GM19240 (cell line): ENCODE measurements around the gene DAB2IP.

Experiments used
- DNase-seq: peaks from one replicate; pipeline ENCODE4 v3.0.0; 2011; ENCODE audit warnings: low spot score; ENCODE audit not compliant: insufficient read length

The DAB2IP gene

DNA sequence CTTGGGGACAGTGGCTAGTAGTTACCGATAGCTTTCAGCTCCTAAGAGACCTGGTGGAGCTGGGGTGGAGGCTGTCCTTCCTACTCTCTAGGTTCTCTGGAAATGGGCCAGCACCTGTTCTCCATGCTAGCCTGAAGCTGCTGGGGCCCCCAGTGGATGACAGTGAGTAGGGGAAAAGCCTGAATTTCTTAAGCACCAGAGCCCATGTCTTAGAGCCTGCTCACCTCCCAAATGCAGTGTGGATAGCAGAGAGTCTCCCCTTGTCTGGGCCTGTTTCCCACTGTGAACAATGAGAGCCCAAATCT is 105.8 kb downstream of the DAB2IP start:
- no peak for DNase-seq

DNA sequence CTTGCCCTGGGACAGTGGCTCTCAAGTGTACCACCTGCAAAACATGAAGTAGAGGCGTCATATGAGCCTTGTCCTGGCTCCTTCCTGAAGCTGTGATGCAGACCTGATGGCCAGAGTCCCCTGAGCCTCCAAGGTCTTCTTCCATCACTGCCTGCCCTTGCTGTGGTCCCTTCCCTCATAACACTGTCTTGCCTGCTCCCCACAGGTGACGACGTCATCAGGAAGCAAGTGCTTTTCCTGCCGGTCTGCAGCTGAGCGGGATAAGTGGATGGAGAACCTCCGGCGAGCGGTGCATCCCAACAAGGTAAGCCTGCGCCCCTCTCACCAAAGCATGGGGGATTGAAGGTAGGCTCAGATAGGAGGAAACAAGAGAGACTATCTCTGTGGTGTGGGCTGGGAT is 107.3 kb downstream of the DAB2IP start:
- DNase-seq = no peak

DNA sequence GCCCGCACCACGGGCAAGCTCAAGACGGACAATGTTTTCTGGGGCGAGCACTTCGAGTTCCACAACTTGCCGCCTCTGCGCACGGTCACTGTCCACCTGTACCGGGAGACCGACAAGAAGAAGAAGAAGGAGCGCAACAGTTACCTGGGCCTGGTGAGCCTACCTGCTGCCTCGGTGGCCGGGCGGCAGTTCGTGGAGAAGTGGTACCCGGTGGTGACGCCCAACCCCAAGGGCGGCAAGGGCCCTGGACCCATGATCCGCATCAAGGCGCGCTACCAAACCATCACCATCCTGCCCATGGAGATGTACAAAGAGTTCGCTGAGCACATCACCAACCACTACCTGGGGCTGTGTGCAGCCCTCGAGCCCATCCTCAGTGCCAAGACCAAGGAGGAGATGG is 108.6 kb downstream of the DAB2IP start:
- no peak for DNase-seq

DNA sequence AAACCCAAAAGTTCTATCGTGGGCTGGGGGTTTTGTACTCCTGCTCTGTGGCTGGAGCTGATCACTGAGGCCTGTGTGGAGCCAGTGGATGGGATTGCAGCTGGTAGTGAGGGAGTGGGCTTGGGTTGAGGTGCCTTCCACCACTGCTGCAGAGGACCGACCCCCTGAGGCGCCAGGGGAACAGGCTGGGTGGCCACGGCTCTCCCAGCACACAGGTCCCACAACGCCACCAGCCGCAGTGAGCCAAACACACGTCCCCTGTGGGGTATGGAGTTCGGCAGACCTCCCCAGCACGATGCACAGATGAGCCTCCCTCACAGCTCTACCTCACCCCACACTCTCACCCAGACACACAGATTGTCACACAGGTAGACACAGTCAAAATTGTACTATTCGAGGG is 109.1 kb downstream of the DAB2IP start:
- no peak for DNase-seq

DNA sequence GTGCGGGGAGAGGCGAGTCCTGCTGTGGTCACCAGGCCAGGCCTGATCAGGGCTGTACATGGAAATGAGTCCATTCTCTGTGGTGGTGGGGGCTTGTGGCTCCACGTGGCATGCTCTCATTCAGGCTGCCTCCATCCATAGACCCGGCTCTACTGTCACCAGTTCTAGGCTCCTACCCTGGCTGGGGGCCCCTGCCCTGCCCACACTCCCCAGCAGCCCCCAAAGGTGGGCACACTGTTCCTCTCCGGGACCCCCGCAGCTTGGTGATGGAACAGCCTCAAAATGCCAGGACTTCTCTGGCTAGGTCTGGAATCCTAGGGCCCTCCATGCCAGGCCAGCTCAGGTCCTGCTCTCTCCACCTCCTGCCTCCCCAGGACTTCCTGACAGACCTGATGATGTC is 111.7 kb downstream of the DAB2IP start:
- DNase-seq = no peak

DNA sequence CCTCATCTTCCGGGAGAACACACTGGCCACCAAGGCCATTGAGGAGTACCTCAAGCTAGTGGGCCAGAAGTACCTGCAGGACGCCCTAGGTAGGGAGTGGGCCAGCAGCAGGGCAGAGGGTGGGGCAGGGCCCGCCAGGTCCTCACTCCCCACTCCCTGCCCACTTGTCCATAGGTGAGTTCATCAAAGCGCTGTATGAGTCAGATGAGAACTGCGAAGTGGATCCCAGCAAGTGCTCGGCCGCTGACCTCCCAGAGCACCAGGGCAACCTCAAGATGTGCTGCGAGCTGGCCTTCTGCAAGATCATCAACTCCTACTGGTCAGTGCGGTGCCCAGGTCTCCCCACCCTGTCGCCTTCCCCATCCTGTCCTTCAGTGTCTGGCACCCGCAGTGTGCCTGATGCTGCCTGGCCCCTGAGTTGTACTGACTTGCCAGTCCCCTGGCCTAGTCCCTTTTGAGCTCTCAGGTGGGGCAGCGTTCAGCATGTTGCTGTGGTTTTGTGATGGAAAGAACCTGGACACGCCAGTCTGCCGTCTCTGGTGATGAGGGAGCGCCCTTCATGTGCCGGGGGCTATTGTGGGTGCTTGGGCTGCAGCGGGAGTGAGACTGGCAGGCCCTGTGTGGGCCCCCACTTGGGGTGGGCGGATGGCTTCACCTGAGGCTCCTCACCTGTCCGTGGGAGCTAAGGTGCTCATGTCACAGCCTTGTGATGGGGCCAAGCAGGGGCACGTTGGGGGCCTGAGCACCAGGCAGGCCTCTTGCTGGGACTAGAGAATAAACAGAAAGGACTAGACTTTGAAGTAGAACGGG is 112.3 kb downstream of the DAB2IP start:
- no peak for DNase-seq

DNA sequence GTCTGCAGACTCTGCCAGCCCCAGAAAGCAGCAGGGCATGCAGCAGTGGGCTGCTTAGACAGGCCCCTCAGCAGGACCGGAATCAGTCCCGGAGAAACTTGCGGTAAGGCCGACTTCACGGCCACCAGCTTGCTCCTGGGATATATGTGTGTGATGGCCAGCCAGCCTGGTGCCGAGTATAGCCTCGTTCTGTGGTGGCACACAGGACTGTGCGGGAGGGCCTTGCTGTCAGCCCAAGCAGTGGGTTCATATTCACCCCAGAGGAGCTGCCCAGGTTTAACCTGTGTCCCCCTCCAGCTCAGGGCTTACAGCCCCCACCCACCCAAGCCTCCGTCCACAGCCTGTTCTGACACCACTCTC is 112.9 kb downstream of the DAB2IP start:
- DNase-seq = no peak

DNA sequence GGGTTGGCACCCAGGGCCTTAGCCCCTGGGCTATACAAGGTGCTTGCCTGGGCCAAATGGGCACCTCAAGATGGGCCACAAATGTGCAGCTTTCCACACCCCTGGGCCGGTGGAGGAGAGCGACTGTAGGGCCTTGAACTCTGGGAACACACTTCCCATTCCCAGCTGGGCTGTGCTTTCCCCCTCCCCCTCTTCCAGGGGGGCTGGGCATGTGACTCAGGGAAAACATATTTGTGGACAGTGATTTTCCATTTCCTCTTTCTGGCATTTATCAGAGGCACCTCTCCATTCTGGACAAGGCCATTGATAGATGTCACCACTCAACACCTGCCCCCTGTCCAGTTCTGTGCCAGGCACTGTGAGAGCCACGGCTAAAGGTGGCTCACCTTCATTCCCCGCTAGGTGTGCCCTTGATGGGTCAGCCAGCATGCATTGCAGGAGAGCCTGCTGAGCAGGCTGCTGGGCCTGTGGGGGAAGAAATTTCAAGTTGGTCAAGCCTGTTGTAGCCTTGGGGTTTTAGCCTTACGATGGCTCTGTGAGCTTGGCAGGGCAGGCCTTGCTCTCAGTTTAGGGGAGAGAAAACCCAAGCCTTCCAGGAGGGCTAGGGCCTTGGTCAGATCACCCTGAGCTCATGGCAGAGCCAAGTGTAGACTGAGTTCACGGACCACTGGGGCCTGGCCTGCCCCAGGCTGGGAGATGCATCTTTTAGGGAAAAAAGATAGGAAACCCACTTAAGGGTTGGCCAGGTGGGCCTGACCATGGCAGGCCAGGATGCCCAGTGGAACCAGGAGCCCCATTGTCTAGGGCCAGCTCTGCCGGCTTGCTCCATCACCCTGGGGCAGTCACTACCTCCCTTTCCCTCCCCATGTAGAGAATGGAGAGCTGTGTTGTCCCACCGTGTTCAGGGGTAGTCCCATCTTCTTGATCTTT is 113.9 kb downstream of the DAB2IP start:
- no peak for DNase-seq

DNA sequence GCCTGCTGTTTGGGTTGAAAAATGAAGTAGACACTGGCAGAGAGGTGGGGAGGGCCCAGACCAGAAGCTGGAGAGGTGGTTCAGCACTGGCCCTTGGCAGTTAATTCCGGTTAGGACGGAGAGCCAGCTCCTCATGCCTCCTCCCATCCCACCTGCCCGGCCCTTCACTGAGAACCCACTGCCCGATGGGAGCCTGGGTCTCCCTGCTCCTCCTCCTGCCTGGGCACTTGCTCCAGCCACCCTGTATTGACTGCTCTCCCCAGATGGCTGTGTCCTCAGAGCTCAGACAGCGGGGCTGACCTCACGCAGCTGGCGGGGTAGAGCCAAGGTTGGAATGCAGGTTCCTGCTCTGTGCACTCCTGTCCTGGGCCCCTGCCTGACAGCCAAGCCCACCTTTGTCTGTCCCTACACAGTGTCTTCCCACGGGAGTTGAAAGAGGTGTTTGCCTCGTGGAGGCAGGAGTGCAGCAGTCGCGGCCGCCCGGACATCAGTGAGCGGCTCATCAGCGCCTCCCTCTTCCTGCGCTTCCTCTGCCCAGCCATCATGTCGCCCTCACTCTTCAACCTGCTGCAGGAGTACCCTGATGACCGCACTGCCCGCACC is 114.7 kb downstream of the DAB2IP start:
- DNase-seq = no peak

DNA sequence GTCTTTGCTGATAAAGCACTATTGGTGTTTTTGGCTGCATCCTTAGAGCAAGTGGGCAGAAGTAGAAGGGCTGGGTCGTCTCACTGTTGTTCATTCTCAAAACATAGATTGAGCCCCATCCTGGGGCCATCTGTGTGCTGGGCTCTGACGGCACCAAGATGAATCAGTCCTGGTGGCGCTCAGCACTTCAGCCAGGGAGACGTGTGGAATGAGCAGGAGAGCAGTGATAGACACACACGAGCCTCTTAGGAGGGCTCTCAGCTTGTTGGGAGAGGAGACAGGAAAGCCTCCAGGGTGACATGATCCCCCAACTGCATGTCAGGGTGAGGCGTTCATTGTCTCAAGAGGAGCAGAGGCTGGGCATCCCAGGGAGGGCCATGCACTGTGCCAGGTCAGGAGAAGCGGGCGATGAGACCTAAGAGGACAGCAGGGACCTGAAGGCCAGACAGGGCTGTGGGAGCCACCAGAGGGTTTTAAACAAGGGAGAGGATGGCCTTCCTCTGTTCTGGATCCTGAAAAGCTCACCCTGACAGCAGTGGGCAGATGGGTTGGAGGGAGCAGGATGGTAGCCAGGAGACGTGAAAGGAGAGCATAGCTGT is 115.8 kb downstream of the DAB2IP start:
- no peak for DNase-seq

DNA sequence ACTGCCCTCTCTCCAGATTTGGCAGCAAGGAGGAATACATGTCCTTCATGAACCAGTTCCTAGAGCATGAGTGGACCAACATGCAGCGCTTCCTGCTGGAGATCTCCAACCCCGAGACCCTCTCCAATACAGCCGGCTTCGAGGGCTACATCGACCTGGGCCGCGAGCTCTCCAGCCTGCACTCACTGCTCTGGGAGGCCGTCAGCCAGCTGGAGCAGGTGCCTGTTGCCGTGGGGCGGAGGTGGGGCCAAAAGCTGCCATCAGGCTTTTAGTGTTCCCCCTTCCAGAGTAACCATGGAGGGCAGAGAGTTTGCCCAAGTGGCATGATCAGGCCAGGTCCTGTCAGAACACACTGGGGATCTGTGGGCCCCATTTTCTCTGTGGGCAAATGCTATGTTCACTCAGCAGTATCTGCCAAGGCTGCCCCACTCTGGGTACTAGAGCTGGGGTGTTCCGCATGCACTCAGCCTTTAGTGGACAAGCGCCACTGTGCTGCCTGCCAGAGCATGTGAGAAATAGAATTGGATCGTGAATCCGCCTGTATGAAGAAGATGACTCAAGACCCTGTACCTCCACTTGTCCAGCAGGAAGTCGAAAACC is 117.1 kb downstream of the DAB2IP start:
- DNase-seq = no peak

DNA sequence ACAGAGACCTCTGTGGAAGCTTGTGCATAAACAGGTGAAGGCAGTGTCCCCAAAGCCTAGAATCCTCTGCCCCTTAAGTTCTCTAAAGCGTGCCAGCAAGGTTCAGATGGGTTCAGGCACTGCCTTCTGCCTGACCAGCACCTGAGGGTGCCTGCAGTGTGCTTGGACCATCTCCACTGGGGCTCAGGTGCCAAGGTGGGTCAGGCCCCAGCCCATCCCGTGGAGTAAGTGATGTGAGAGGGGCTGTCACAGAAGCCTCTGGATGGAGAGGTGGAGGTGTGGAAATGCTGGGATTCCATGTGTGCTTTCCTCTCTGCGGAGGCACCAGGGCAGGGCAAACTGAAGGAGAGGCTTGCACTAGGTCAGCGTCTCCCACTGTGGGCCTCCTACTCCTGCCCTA is 118.5 kb downstream of the DAB2IP start:
- DNase-seq = no peak

DNA sequence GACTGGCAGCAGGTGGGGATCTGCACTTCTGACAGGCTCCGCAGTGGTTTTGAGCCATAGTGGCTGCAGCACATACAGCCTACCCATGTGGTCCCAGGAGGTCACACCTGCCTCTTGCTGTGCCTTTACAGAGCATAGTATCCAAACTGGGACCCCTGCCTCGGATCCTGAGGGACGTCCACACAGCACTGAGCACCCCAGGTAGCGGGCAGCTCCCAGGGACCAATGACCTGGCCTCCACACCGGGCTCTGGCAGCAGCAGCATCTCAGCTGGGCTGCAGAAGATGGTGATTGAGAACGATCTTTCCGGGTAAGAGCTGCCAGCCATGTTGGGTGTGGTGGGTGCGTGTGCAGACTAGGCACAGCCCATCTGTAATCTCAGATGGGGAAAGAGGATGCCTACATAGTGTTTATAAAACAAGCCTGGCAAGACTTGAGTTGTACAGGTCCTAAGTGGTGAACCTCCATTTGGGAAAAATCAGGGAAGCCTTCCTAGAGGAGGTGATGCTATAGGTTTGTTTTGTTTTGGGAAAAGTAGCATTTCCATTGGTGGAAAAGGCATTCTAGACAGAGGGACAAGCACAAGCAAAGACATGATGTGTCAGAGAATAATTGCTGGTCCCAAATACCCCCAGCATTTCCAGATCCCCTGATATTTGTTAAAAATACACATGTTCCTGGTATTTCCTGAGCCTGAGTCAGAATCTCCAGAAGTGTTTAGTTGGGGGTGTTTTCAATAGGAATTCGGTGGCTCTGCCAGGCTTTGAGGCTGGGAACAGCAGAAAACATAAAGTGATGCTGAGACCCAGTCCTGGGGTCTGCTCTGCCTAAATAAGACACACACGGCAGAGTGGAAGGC is 119.2 kb downstream of the DAB2IP start:
- no peak for DNase-seq

DNA sequence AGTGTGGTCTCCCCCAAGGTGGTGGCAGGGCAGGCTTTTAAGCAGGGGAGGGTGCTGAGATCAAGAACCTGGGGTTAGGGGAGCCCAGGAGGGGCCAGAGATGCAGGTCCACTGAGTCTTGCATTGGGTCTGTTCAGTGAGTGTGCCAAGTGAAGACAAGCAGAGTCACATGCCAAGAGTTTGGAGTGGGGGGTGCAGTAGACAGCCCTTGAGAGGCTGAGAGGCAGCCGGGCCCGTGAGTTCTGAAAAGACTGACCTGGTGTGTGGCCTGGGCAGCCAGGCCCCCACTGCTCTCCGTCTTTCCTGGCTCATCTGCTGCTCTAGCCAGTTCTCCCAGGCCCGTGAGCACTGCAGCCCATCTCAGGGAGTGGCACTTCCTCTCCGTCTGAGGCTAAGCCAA is 120.0 kb downstream of the DAB2IP start:
- no peak for DNase-seq

DNA sequence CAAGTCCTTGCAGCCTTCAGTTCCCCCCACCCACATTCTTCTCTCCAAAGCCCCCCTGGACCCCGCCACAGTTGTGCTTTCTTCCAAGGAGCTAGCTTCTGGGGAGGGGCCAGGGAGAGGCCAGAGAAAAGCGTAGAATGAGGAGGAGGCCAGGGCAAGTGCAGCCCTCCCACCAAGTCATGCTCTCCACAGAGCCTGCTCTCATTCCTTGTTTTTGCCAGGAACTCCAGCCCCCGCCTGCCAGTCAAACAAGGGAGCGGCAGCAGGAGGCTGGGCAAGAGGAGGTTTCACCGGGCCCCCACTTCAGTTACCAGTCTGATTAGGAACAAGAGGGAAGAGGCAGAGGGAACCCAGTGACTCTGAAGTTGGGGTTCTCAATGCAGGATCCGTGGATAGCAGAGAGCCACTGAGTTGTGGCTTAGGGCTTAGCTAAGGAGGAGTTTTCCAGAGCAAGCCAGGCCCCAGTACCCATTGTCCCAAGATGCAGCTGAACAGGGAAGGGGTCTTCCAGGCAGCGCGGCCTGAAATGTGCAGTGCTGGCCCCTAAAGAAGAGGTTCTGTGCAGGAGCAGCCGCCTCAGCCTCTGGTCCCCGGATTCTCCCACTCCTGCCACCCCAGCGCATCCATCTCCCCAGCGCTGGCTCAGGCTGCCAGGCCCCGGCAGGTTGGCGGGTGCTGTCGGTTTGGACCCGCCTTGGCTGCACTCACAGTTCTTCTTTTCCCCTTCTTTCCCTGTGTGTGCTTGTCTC is 120.6 kb downstream of the DAB2IP start:
- no peak for DNase-seq

DNA sequence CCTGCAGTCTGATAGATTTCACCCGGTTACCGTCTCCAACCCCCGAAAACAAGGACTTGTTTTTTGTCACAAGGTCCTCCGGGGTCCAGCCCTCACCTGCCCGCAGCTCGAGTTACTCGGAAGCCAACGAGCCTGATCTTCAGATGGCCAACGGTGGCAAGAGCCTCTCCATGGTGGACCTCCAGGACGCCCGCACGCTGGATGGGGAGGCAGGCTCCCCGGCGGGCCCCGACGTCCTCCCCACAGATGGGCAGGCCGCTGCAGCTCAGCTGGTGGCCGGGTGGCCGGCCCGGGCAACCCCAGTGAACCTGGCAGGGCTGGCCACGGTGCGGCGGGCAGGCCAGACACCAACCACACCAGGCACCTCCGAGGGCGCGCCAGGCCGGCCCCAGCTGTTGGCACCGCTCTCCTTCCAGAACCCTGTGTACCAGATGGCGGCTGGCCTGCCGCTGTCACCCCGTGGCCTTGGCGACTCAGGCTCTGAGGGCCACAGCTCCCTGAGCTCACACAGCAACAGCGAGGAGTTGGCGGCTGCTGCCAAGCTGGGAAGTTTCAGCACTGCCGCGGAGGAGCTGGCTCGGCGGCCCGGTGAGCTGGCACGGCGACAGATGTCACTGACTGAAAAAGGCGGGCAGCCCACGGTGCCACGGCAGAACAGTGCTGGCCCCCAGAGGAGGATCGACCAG is 121.3 kb downstream of the DAB2IP start:
- no peak for DNase-seq

DNA sequence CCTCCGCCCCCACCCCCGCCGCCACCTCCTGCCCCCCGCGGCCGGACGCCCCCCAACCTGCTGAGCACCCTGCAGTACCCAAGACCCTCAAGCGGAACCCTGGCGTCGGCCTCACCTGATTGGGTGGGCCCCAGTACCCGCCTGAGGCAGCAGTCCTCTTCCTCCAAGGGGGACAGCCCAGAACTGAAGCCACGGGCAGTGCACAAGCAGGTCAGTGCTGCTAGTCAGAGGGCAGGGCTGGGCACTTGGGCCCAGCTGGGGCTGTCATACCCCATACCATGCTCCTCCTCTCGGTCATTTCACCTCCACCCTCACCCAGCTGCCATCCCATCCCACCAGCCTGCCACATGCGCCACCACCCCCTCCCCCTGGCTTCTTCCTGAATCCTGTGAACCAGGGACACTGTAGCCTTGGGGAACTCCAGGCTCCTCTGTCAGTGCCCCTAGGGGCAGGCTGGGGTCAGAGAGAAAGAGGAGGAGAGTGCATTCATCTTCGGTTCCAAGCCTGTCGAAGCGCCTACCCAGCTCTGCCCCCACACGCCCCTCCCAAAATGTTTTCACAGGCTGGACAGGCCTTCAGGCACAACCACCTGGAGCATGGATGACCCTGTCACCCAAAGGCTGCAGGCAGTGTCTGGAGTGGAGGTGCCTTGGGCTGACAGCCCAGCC is 122.0 kb downstream of the DAB2IP start:
- DNase-seq = no peak

DNA sequence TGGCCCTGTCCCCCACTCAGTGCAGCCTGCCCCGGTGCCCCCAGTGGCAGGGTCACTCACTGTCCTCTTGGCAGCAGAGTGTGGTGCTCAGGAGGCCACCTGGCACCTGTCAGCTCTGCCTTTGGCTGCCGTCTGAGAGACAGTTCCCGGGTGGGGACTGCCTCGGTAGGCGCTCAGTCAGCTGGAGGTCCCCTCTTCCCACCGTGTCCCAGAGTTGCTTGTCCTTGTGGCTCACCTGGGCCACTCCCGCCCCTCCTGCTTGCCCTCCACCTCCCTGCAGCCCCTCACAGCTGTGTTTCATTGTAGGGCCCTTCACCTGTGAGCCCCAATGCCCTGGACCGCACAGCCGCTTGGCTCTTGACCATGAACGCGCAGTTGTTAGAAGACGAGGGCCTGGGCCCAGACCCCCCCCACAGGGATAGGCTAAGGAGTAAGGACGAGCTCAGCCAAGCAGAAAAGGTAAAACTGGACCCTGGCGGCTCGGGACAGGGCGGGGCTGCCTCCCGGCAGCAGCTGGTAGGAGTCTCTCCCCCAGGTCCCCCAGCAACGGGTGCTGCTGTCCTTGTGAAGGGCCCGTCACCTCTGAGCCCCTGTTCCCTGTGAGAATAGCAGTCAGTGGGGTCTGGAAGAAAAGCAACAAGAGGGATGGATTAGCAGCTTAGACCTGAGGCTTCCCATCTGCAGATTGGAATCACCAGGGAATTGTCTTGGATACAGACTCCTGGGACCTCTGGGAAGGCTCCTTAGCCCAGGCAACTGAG is 122.7 kb downstream of the DAB2IP start:
- DNase-seq = no peak
